Activated naive CD4-positive, alpha-beta T cell treated with anti-CD3 and anti-CD28 coated beads, Interleukin-2, amount 10 ng/mL, durations not matched to agents 5 hours and 36 hours (primary cell): ENCODE measurements around the gene SIAH3. TPM values are rescaled to one million over a fixed set of nuclear protein-coding genes. Genes with fewer than 3 reads are reported as not detected.

Source experiments
- total RNA-seq, 2 experiments: library from RNA; stranded (reverse); gene quantifications; one replicate each; pipeline ENCODE4 v1.2.3, GENCODE V29; 2021

Gene SIAH3, protein sequence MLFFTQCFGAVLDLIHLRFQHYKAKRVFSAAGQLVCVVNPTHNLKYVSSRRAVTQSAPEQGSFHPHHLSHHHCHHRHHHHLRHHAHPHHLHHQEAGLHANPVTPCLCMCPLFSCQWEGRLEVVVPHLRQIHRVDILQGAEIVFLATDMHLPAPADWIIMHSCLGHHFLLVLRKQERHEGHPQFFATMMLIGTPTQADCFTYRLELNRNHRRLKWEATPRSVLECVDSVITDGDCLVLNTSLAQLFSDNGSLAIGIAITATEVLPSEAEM
- total RNA-seq = under 1 TPM; 0.08 to 0.17 TPM

DNA sequence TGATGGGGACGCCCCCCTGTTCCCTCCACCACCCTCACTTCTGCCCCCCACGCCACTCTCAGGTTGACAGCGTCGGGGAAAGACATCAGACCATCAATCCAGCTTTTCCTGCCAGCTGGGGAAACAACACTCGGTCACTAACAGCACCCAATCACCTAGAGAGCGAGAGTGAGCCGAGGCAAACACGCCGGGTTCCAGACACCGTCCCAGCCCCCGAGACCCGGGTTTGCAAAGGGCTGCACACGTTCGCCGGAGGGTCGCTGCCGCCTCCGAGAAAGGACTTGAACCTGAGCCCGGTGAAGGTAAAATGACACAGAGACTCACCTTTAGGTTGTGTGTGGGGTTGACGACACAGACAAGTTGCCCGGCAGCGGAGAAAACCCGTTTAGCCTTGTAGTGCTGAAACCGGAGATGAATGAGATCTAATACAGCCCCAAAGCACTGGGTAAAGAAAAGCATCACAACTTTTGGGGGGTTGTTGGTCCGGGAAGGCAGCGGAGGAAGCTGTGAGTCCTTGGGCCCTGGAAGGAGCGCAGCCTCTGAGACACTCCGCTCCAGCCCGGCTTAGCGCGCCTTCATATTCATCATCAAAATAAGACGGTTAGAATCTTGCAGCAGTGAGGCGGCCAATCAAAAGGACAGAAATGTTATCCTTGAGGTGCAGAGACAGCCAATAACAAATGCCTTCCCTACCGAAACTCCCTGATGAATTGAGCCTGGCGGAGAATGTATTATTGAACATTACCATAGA, at the start of gene SIAH3:
SIAH3 (minus strand) TSS at position 583 of the 751 bp plus-strand sequence; CDS start at position 459, 124 bp downstream.

Other genes with a start within 250 kb of the SIAH3 start
- not detected for gene ERICH6B, start 236.0 kb downstream of the SIAH3 start, total RNA-seq
- gene CBY2, start 149.4 kb downstream of the SIAH3 start, total RNA-seq = not detected
- 10 to 100 TPM; 36.5 to 37.1 TPM for gene ZC3H13, start 201.0 kb upstream of the SIAH3 start, total RNA-seq